ENCODE data around the gene RYR2. TPM values are rescaled to one million over a fixed set of nuclear protein-coding genes. Genes with fewer than 3 reads are reported as not detected.

Gene RYR2
- total RNA-seq, 1 donor from 2014 or later, result 8.7 TPM

DNA sequence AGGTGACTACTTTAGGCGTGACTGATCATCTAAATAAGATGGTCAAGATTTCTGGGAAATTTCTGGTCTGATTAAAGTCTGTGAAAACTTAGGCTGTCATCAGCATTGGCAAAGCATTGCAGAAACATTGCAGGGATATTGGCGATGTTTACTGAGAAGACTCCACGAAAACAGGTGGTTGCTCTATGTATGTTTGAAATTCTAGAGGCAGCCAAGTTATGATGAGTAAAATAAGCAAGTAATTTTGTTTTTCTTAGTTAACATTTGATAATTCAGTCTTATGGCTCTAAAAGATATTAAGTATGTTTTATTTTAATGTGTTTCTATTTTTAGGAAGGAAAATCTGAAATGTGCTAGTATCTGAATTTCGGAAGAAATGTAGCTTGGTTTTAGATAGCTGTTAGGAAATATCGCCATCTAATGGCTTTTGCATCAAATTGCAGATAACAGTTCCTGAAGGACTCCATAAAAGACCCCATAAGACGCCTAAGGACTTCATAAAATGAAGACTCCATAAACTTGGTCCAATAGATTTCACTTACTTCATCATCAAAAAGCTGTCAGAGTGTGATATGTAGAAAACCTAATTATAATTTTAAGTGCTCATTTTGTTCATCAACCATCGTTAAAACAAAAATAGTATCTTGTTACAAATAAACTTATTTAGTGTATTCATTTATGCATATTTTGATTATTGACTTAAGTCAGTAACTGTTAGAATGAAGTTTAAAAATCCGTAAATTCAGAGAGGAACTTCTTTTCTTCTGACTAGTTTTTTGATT lies 344.6 kb downstream of the RYR2 start:
- intact Hi-C loops (cut with micrococcal nuclease), result loop anchor here (2.0 to 10.0 kb wide), 4 partner anchors 342 to 1284 kb away; partner anchors contain the start of genes HEATR1 and RYR2
- no peaks in the 10 kb centered on the region for H3K27me3 Mint-ChIP-seq (ENCODE audit: low read depth)
- H3K36me3 Mint-ChIP-seq (ENCODE audit: low read depth), result no peaks in the 10 kb centered on the region
- no peak overlapping the region for H3K4me3 Mint-ChIP-seq (ENCODE audit: low read depth)
- DNase-seq (ENCODE audit: low spot score), result no peak
- H3K4me1 Mint-ChIP-seq (ENCODE audit: low read depth), result peaks cover 9% of the 10 kb centered on the region
- H3K9me3 Mint-ChIP-seq, result no peaks in the 10 kb centered on the region
- no peak overlapping the region for H3K27ac Mint-ChIP-seq

GRCh38 chr1:237387144-237387505 lies 345.1 kb downstream of the RYR2 start:
- DNase-seq (ENCODE audit: low spot score), result no peak
- no peak overlapping the region for H3K27ac Mint-ChIP-seq
- H3K27me3 Mint-ChIP-seq (ENCODE audit: low read depth), result no peaks in the 10 kb centered on the region
- H3K36me3 Mint-ChIP-seq (ENCODE audit: low read depth), result no peaks in the 10 kb centered on the region
- no peak overlapping the region for H3K4me3 Mint-ChIP-seq (ENCODE audit: low read depth)
- H3K9me3 Mint-ChIP-seq, result no peaks in the 10 kb centered on the region
- intact Hi-C loops (cut with micrococcal nuclease), result loop anchor here (2.0 to 10.0 kb wide), 4 partner anchors 342 to 1284 kb away; partner anchors contain the start of genes HEATR1 and RYR2
- H3K4me1 Mint-ChIP-seq (ENCODE audit: low read depth), result peaks cover 9% of the 10 kb centered on the region

DNA sequence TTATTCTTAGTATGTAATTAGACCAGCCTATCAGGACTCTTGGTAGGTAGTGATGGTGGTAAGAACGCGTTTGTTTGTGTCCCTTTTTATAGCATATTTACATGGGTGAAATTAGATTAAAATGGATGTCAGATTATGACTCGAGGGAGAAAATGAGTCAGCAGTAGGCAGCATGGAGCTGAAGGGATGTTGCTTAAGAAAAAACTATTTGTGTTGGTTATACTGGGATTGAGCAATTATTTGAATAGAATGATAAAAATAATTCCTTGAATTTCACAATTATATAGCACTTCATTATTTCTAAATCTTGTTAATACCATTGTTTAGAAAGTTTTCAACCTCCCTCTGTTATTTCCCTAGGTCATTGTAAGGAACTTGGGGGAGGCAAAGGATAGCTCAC lies 348.8 kb downstream of the RYR2 start:
- Mint-ChIP-seq H3K4me1 (ENCODE audit: low read depth) (peaks cover 6% of the 10 kb centered on the region), H3K27ac (no peak overlapping the region), H3K27me3 (ENCODE audit: low read depth) (no peaks in the 10 kb centered on the region), H3K4me3 (ENCODE audit: low read depth) (no peak overlapping the region), H3K9me3 (no peaks in the 10 kb centered on the region), H3K36me3 (ENCODE audit: low read depth) (no peaks in the 10 kb centered on the region)
- intact Hi-C loops (cut with micrococcal nuclease), result no loop called here
- DNase-seq (ENCODE audit: low spot score), result no peak

- H3K27ac Mint-ChIP-seq, result no peak overlapping the region
- peaks cover 3% of the 10 kb centered on the region for H3K9me3 Mint-ChIP-seq
- no peak overlapping the region for H3K4me3 Mint-ChIP-seq (ENCODE audit: low read depth)
These were observed 351.6 kb downstream of the RYR2 start for GRCh38 chr1:237393632-237394031.

GRCh38 chr1:237394281-237394680 lies 352.3 kb downstream of the RYR2 start:
- no peak for DNase-seq (ENCODE audit: low spot score)
- Mint-ChIP-seq H3K36me3 (ENCODE audit: low read depth) (peaks cover 9% of the 10 kb centered on the region), H3K4me1 (ENCODE audit: low read depth) (peaks cover 2% of the 10 kb centered on the region), H3K4me3 (ENCODE audit: low read depth) (no peak overlapping the region), H3K27me3 (ENCODE audit: low read depth) (no peaks in the 10 kb centered on the region), H3K27ac (no peak overlapping the region), H3K9me3 (peaks cover 5% of the 10 kb centered on the region)
- intact Hi-C loops (cut with micrococcal nuclease), result no loop called here

More at GRCh38 chr1:237393632-237394031, 351.6 kb downstream of the RYR2 start:
- H3K27me3 Mint-ChIP-seq (ENCODE audit: low read depth), result no peaks in the 10 kb centered on the region
- H3K4me1 Mint-ChIP-seq (ENCODE audit: low read depth), result peaks cover 2% of the 10 kb centered on the region
- no peak for DNase-seq (ENCODE audit: low spot score)
- intact Hi-C loops (cut with micrococcal nuclease), result no loop called here
- peaks cover 8% of the 10 kb centered on the region for H3K36me3 Mint-ChIP-seq (ENCODE audit: low read depth)

GRCh38 chr1:237396426-237396825 lies 354.4 kb downstream of the RYR2 start:
- Mint-ChIP-seq H3K27me3 (ENCODE audit: low read depth) (no peaks in the 10 kb centered on the region), H3K4me1 (ENCODE audit: low read depth) (no peaks in the 10 kb centered on the region), H3K9me3 (peaks cover 5% of the 10 kb centered on the region), H3K36me3 (ENCODE audit: low read depth) (peaks cover 14% of the 10 kb centered on the region), H3K4me3 (ENCODE audit: low read depth) (no peak overlapping the region), H3K27ac (no peak overlapping the region)
- no peak for DNase-seq (ENCODE audit: low spot score)
- intact Hi-C loops (cut with micrococcal nuclease), result no loop called here

- H3K9me3 Mint-ChIP-seq, result peaks cover 5% of the 10 kb centered on the region
- intact Hi-C loops (cut with micrococcal nuclease), result no loop called here
- H3K27ac Mint-ChIP-seq, result no peak overlapping the region
- H3K36me3 Mint-ChIP-seq (ENCODE audit: low read depth), result peaks cover 14% of the 10 kb centered on the region
- no peak overlapping the region for H3K4me3 Mint-ChIP-seq (ENCODE audit: low read depth)
- H3K27me3 Mint-ChIP-seq (ENCODE audit: low read depth), result no peaks in the 10 kb centered on the region
- no peak for DNase-seq (ENCODE audit: low spot score)
- H3K4me1 Mint-ChIP-seq (ENCODE audit: low read depth), result no peaks in the 10 kb centered on the region
These were observed 356.8 kb downstream of the RYR2 start for GRCh38 chr1:237398751-237399150.

GRCh38 chr1:237405912-237406311 lies 363.9 kb downstream of the RYR2 start:
- Mint-ChIP-seq H3K36me3 (ENCODE audit: low read depth) (no peaks in the 10 kb centered on the region), H3K27ac (no peak overlapping the region), H3K4me1 (ENCODE audit: low read depth) (peaks cover 3% of the 10 kb centered on the region), H3K9me3 (peaks cover 4% of the 10 kb centered on the region), H3K4me3 (ENCODE audit: low read depth) (no peak overlapping the region), H3K27me3 (ENCODE audit: low read depth) (peaks cover 2% of the 10 kb centered on the region)
- intact Hi-C loops (cut with micrococcal nuclease), result no loop called here
- no peak for DNase-seq (ENCODE audit: low spot score)

GRCh38 chr1:237411621-237412020 lies 369.6 kb downstream of the RYR2 start:
- H3K4me1 Mint-ChIP-seq (ENCODE audit: low read depth), result peaks cover 11% of the 10 kb centered on the region
- H3K27me3 Mint-ChIP-seq (ENCODE audit: low read depth), result peaks cover 2% of the 10 kb centered on the region
- H3K27ac Mint-ChIP-seq, result peak overlapping the region; percentile 65
- intact Hi-C loops (cut with micrococcal nuclease), result loop anchor here (2.0 kb wide), 1 partner anchor 141 kb away; no protein-coding TSS in a partner anchor
- no peaks in the 10 kb centered on the region for H3K36me3 Mint-ChIP-seq (ENCODE audit: low read depth)
- H3K4me3 Mint-ChIP-seq (ENCODE audit: low read depth), result no peak overlapping the region
- H3K9me3 Mint-ChIP-seq, result peaks cover 4% of the 10 kb centered on the region
- DNase-seq (ENCODE audit: low spot score), result peak; percentile 15

- Mint-ChIP-seq H3K4me1 (ENCODE audit: low read depth) (peaks cover under 1% of the 10 kb centered on the region), H3K27me3 (ENCODE audit: low read depth) (no peaks in the 10 kb centered on the region), H3K4me3 (ENCODE audit: low read depth) (no peak overlapping the region), H3K36me3 (ENCODE audit: low read depth) (no peaks in the 10 kb centered on the region), H3K27ac (no peak overlapping the region), H3K9me3 (no peaks in the 10 kb centered on the region)
- intact Hi-C loops (cut with micrococcal nuclease), result no loop called here
- DNase-seq (ENCODE audit: low spot score), result no peak
These were observed 375.1 kb downstream of the RYR2 start for GRCh38 chr1:237416924-237417655.

- Mint-ChIP-seq H3K36me3 (ENCODE audit: low read depth) (no peaks in the 10 kb centered on the region), H3K4me3 (ENCODE audit: low read depth) (no peak overlapping the region), H3K27ac (no peak overlapping the region), H3K4me1 (ENCODE audit: low read depth) (no peaks in the 10 kb centered on the region), H3K27me3 (ENCODE audit: low read depth) (no peaks in the 10 kb centered on the region), H3K9me3 (no peaks in the 10 kb centered on the region)
- intact Hi-C loops (cut with micrococcal nuclease), result no loop called here
- DNase-seq (ENCODE audit: low spot score), result no peak
These were observed 386.8 kb downstream of the RYR2 start for GRCh38 chr1:237428809-237429208.

GRCh38 chr1:237429252-237429651 lies 387.3 kb downstream of the RYR2 start:
- DNase-seq (ENCODE audit: low spot score), result no peak
- Mint-ChIP-seq H3K9me3 (no peaks in the 10 kb centered on the region), H3K27ac (no peak overlapping the region), H3K36me3 (ENCODE audit: low read depth) (no peaks in the 10 kb centered on the region), H3K27me3 (ENCODE audit: low read depth) (no peaks in the 10 kb centered on the region), H3K4me1 (ENCODE audit: low read depth) (no peaks in the 10 kb centered on the region), H3K4me3 (ENCODE audit: low read depth) (no peak overlapping the region)
- intact Hi-C loops (cut with micrococcal nuclease), result no loop called here

- H3K4me3 Mint-ChIP-seq (ENCODE audit: low read depth), result no peak overlapping the region
- H3K27ac Mint-ChIP-seq, result no peak overlapping the region
- no peaks in the 10 kb centered on the region for H3K9me3 Mint-ChIP-seq
- no peaks in the 10 kb centered on the region for H3K36me3 Mint-ChIP-seq (ENCODE audit: low read depth)
- DNase-seq (ENCODE audit: low spot score), result no peak
- no peaks in the 10 kb centered on the region for H3K4me1 Mint-ChIP-seq (ENCODE audit: low read depth)
- no peaks in the 10 kb centered on the region for H3K27me3 Mint-ChIP-seq (ENCODE audit: low read depth)
- intact Hi-C loops (cut with micrococcal nuclease), result no loop called here
These were observed 389.5 kb downstream of the RYR2 start for GRCh38 chr1:237431448-237431847.

All from activated T-helper 2 cell treated with anti-CD3 and anti-CD28 coated beads, Interferon-gamma antibody, Interleukin-2, Interleukin-4, amounts not matched to agents 10 μg/mL and 5 μg/mL and 100 μg/mL, durations not matched to agents 14 hours and 24 hours and 36 hours (primary cell).